GM13977 (cell line): Measurements from ENCODE around the gene RITA1.

Source experiments
- DNase-seq: peaks from one replicate; pipeline ENCODE4 v3.0.0; 2012; ENCODE audit warnings: low spot score
- CTCF ChIP-seq: IDR thresholded peaks from 2 replicates; pipeline ENCODE4 v1.5.1; 2012; ENCODE audit warnings: mild to moderate bottlenecking, control low read depth; ENCODE audit not compliant: insufficient read depth; ENCODE audit errors: extremely low read depth, missing control alignments
- in situ Hi-C: fragments of 300-500 bp; cut with MboI; formaldehyde crosslinking; loops from one replicate; pipeline ENCODE4 v1.12.0; 2022; ENCODE audit warnings: low sequenced_read_pairs, low pct_unique_long_range_greater_than_20kb, mixed read lengths, inconsistent platforms; ENCODE audit not compliant: unreplicated experiment

The RITA1 gene

GRCh38 chr12:113179023-113179422, 6.5 kb upstream of the RITA1 start:
- TF ChIP-seq CTCF, result no peak
- DNase-seq, result no peak
- in situ Hi-C loops, result loop anchor here (25.0 kb wide), 1 partner anchor 233 kb away; the partner anchor contains the start of genes SDS and SDSL

- no peak for TF ChIP-seq CTCF
- no peak for DNase-seq
- in situ Hi-C loops, result loop anchor here (5.0 to 25.0 kb wide), 2 partner anchors 133 to 232 kb away; partner anchors contain the start of genes SDS and SDSL
Observed at GRCh38 chr12:113180333-113180732, 5.2 kb upstream of the RITA1 start.

GRCh38 chr12:113181975-113182374, 3.5 kb upstream of the RITA1 start:
- no peak for DNase-seq

GRCh38 chr12:113183030-113183589, 2.4 kb upstream of the RITA1 start:
- no peak for DNase-seq
- TF ChIP-seq CTCF, result no peak
- in situ Hi-C loops, result loop anchor here (5.0 to 25.0 kb wide), 2 partner anchors 136 to 229 kb away; partner anchors contain the start of genes SDS and SDSL

More at GRCh38 chr12:113181975-113182374, 3.5 kb upstream of the RITA1 start:
- TF ChIP-seq CTCF, result no peak
- in situ Hi-C loops, result loop anchor here (5.0 to 25.0 kb wide), 2 partner anchors 135 to 230 kb away; partner anchors contain the start of genes SDS and SDSL

GRCh38 chr12:113184098-113184899, 1.2 kb upstream of the RITA1 start:
- DNase-seq, result no peak
- in situ Hi-C loops, result loop anchor here (5.0 to 25.0 kb wide), 2 partner anchors 137 to 228 kb away; partner anchors contain the start of genes SDS and SDSL
- no peak for TF ChIP-seq CTCF

- DNase-seq, result peak; percentile 93
- TF ChIP-seq CTCF, result no peak
- in situ Hi-C loops, result loop anchor here (5.0 to 25.0 kb wide), 2 partner anchors 138 to 227 kb away; partner anchors contain the start of genes SDS and SDSL
Observed at GRCh38 chr12:113184900-113185179, 681 bp upstream of the RITA1 start.
